Suprapubic skin (tissue), 4 donors: ENCODE results near the gene ZBTB42. TPM values are rescaled to one million over a fixed set of nuclear protein-coding genes. Genes with fewer than 3 reads are reported as not detected.

Experiments used
- DNase-seq, 2 donors: peaks; one replicate each; pipeline ENCODE4 v3.0.0-alpha.2; 2019; ENCODE audit warnings: low spot score in 2 of 2
- H3K27ac ChIP-seq: fragments of 200-600 bp; sonication (generic); one replicate; pipeline ENCODE4 v1.5.1; 2019
- H3K27me3 ChIP-seq: fragments of 200-600 bp; sonication (generic); one replicate; pipeline ENCODE4 v1.5.1; 2019
- H3K36me3 ChIP-seq: fragments of 200-600 bp; sonication (generic); one replicate; pipeline ENCODE4 v1.5.1; 2019
- H3K4me1 ChIP-seq: fragments of 200-600 bp; sonication (generic); one replicate; pipeline ENCODE4 v1.5.1; 2019
- H3K4me3 ChIP-seq: fragments of 200-600 bp; sonication (generic); one replicate; pipeline ENCODE4 v1.5.1; 2019; ENCODE audit warnings: mild to moderate bottlenecking
- H3K9me3 ChIP-seq: fragments of 200-600 bp; sonication (generic); one replicate; pipeline ENCODE4 v1.5.1; 2019
- CTCF ChIP-seq, 2 donors: fragments of 200-600 bp in 1 of 2; fragments of 450-650 bp in 1 of 2; sonication (generic) in 1 of 2; IDR thresholded peaks; one replicate each; pipeline ENCODE4 v1.5.1; 2016 to 2019; ENCODE audit warnings: antibody characterized with exemption in 2 of 2, mild to moderate bottlenecking in 1 of 2, moderate library complexity in 1 of 2
- EP300 ChIP-seq: sonication (generic); formaldehyde crosslinking; IDR thresholded peaks from one replicate; pipeline ENCODE4 v1.6.1; 2017; ENCODE audit warnings: antibody characterized with exemption
- POLR2A ChIP-seq, 2 donors: fragments of 450-650 bp; IDR thresholded peaks; one replicate each; pipeline ENCODE4 v1.6.1; 2017; ENCODE audit warnings: antibody characterized with exemption in 2 of 2, mild to moderate bottlenecking in 2 of 2, moderate library complexity in 2 of 2
- POLR2AphosphoS5 ChIP-seq, 3 donors: sonication (generic); formaldehyde crosslinking; IDR thresholded peaks; one replicate each; pipeline ENCODE4 v1.6.1; 2017; ENCODE audit warnings: antibody characterized with exemption in 3 of 3
- WGBS: methylation state at CpG from one replicate; pipeline ENCODE4 v1.1.5; 2018; 5-methylcytosine and 5-hydroxymethylcytosine counted together
- total RNA-seq, 4 donors: library from RNA; depleted of rRNA; stranded (reverse); fragments of >200 nt; gene quantifications; one replicate each; pipeline ENCODE4 v1.1.0, GENCODE V29; 2016

ZBTB42 gene
- total RNA-seq, 4 donors from 2014 or later: 3.7 to 9.8 (median 7.8) TPM

- peaks cover 8% of the 10 kb centered on the region for H3K4me1 ChIP-seq
- H3K27ac ChIP-seq: no peak overlapping the region
- no peak for TF ChIP-seq POLR2A (IDR thresholded peaks at IDR 0.05)
- TF ChIP-seq CTCF (IDR thresholded peaks at IDR 0.05): no peak
- no peak for TF ChIP-seq POLR2AphosphoS5 (IDR thresholded peaks at IDR 0.05)
- TF ChIP-seq EP300: no peak
- no peak for DNase-seq
- WGBS: 88% methylated on average over 5 of the region's 5 CpGs
- no peaks in the 10 kb centered on the region for H3K9me3 ChIP-seq
- no peak overlapping the region for H3K4me3 ChIP-seq
- peaks cover 24% of the 10 kb centered on the region for H3K36me3 ChIP-seq
- H3K27me3 ChIP-seq: no peaks in the 10 kb centered on the region
Observed at GRCh38 chr14:104767634-104767918, 33.3 kb upstream of the ZBTB42 start.

GRCh38 chr14:104768437-104769323 is 32.2 kb upstream of the ZBTB42 start:
- 26% methylated on average over 4 of the region's 25 CpGs for WGBS
- Histone ChIP-seq H3K36me3 (peaks cover 35% of the 10 kb centered on the region), H3K4me3 (no peak overlapping the region), H3K27ac (no peak overlapping the region), H3K4me1 (peaks cover 8% of the 10 kb centered on the region), H3K9me3 (no peaks in the 10 kb centered on the region), H3K27me3 (no peaks in the 10 kb centered on the region)
- peak; percentile 76 to 98 for TF ChIP-seq CTCF (IDR thresholded peaks at IDR 0.05)
- no peak for TF ChIP-seq POLR2A (IDR thresholded peaks at IDR 0.05)
- peak; percentile 94 to 95 for DNase-seq

GRCh38 chr14:104769324-104770071 is 31.4 kb upstream of the ZBTB42 start:
- no peak overlapping the region for H3K27ac ChIP-seq
- no peaks in the 10 kb centered on the region for H3K27me3 ChIP-seq
- H3K9me3 ChIP-seq: no peaks in the 10 kb centered on the region
- no peak for DNase-seq
- peaks cover 40% of the 10 kb centered on the region for H3K36me3 ChIP-seq
- peaks cover 9% of the 10 kb centered on the region for H3K4me1 ChIP-seq
- TF ChIP-seq CTCF (IDR thresholded peaks at IDR 0.05) (no peak), EP300 (no peak), POLR2AphosphoS5 (IDR thresholded peaks at IDR 0.05) (no peak), POLR2A (IDR thresholded peaks at IDR 0.05) (no peak)
- H3K4me3 ChIP-seq: no peak overlapping the region
- WGBS: 78% methylated on average over 15 of the region's 18 CpGs

- Histone ChIP-seq H3K27ac (no peak overlapping the region), H3K4me1 (peaks cover 10% of the 10 kb centered on the region), H3K27me3 (no peaks in the 10 kb centered on the region), H3K4me3 (no peak overlapping the region), H3K9me3 (no peaks in the 10 kb centered on the region), H3K36me3 (peaks cover 46% of the 10 kb centered on the region)
- no peak for TF ChIP-seq EP300
- TF ChIP-seq POLR2A (IDR thresholded peaks at IDR 0.05): no peak
- no peak for TF ChIP-seq POLR2AphosphoS5 (IDR thresholded peaks at IDR 0.05)
- no peak for TF ChIP-seq CTCF (IDR thresholded peaks at IDR 0.05)
- 78% methylated on average over 24 of the region's 24 CpGs for WGBS
- no peak for DNase-seq
Observed at GRCh38 chr14:104770072-104770579, 30.8 kb upstream of the ZBTB42 start.

GRCh38 chr14:104770851-104771272 is 30.0 kb upstream of the ZBTB42 start:
- no peak for DNase-seq
- no peak overlapping the region for H3K4me3 ChIP-seq
- H3K4me1 ChIP-seq: peaks cover 10% of the 10 kb centered on the region
- TF ChIP-seq POLR2A (IDR thresholded peaks at IDR 0.05) (no peak), CTCF (IDR thresholded peaks at IDR 0.05) (peak; percentile 11 to 45)
- peaks cover 54% of the 10 kb centered on the region for H3K36me3 ChIP-seq
- 98% methylated on average over 5 of the region's 5 CpGs for WGBS
- H3K9me3 ChIP-seq: no peaks in the 10 kb centered on the region
- H3K27ac ChIP-seq: no peak overlapping the region
- no peaks in the 10 kb centered on the region for H3K27me3 ChIP-seq
